Measurements from ENCODE around the gene ADTRP.
A peak's percentile ranks its signal among the peaks of the same experiment; 100 is the strongest.
"Not testable (repeated sequence)": the region's sequence is repeated elsewhere in the genome, so short reads cannot be mapped to it uniquely, and the experiment has no call there.

Gene ADTRP

GRCh38 chr6:11804135-11804534 is 25.5 kb upstream of the ADTRP start:
- DNase-seq (ENCODE audit: low read depth in 4 of 4, low spot score in 1 of 4), result no peak

- no peak for DNase-seq (ENCODE audit: low read depth in 4 of 4, low spot score in 1 of 4)
These were observed 25.0 kb upstream of the ADTRP start for GRCh38 chr6:11803591-11803971.

- DNase-seq (ENCODE audit: low read depth in 4 of 4, low spot score in 1 of 4), result no peak
These were observed 24.4 kb upstream of the ADTRP start for GRCh38 chr6:11802886-11803590.

GRCh38 chr6:11800531-11800930 is 21.9 kb upstream of the ADTRP start:
- not testable (repeated sequence) for DNase-seq (ENCODE audit: low read depth in 4 of 4, low spot score in 1 of 4)

- DNase-seq (ENCODE audit: low read depth in 4 of 4, low spot score in 1 of 4), result no peak
These were observed 19.9 kb upstream of the ADTRP start for GRCh38 chr6:11798538-11798937.

- no peak for DNase-seq (ENCODE audit: low read depth in 4 of 4, low spot score in 1 of 4)
These were observed 19.5 kb upstream of the ADTRP start for GRCh38 chr6:11798096-11798495.

- no peak for DNase-seq (ENCODE audit: low read depth in 4 of 4, low spot score in 1 of 4)
These were observed 18.2 kb upstream of the ADTRP start for GRCh38 chr6:11796829-11797228.

GRCh38 chr6:11795403-11795802 is 16.8 kb upstream of the ADTRP start:
- no peak for DNase-seq (ENCODE audit: low read depth in 4 of 4, low spot score in 1 of 4)

- DNase-seq (ENCODE audit: low read depth in 4 of 4, low spot score in 1 of 4), result no peak
These were observed 14.7 kb upstream of the ADTRP start for GRCh38 chr6:11793277-11793676.

GRCh38 chr6:11791354-11792107 is 12.9 kb upstream of the ADTRP start:
- DNase-seq (ENCODE audit: low read depth in 4 of 4, low spot score in 1 of 4), result no peak

- no peak for DNase-seq (ENCODE audit: low read depth in 4 of 4, low spot score in 1 of 4)
These were observed 11.1 kb upstream of the ADTRP start for GRCh38 chr6:11789744-11790143.

- DNase-seq (ENCODE audit: low read depth in 4 of 4, low spot score in 1 of 4), result no peak
These were observed 9.4 kb upstream of the ADTRP start for GRCh38 chr6:11788043-11788442.

GRCh38 chr6:11785774-11786579 is 7.4 kb upstream of the ADTRP start:
- DNase-seq (ENCODE audit: low read depth in 4 of 4, low spot score in 1 of 4), result peak in 1 of 4 experiments; percentile 12

GRCh38 chr6:11785415-11785773 is 6.8 kb upstream of the ADTRP start:
- DNase-seq (ENCODE audit: low read depth in 4 of 4, low spot score in 1 of 4), result no peak

- no peak for DNase-seq (ENCODE audit: low read depth in 4 of 4, low spot score in 1 of 4)
These were observed 5.7 kb upstream of the ADTRP start for GRCh38 chr6:11784341-11784740.

- no peak for DNase-seq (ENCODE audit: low read depth in 4 of 4, low spot score in 1 of 4)
These were observed 5.0 kb upstream of the ADTRP start for GRCh38 chr6:11783524-11784064.

GRCh38 chr6:11782524-11782923 is 3.9 kb upstream of the ADTRP start:
- DNase-seq (ENCODE audit: low read depth in 4 of 4, low spot score in 1 of 4), result no peak

GRCh38 chr6:11780097-11780428 is 1.5 kb upstream of the ADTRP start:
- no peak for DNase-seq (ENCODE audit: low read depth in 4 of 4, low spot score in 1 of 4)

GRCh38 chr6:11779329-11780096 is 910 bp upstream of the ADTRP start:
- DNase-seq (ENCODE audit: low read depth in 4 of 4, low spot score in 1 of 4), result no peak

- DNase-seq (ENCODE audit: low read depth in 4 of 4, low spot score in 1 of 4), result no peak
These were observed 567 bp downstream of the ADTRP start for GRCh38 chr6:11778036-11778435.

GRCh38 chr6:11775791-11776409 is 2.7 kb downstream of the ADTRP start:
- DNase-seq (ENCODE audit: low read depth in 4 of 4, low spot score in 1 of 4), result no peak

Measured in stimulated activated CD4-positive, alpha-beta T cell treated with anti-CD3 and anti-CD28 coated beads, Interleukin-1b, Interleukin-23, amount 100 ng/mL, for 24 hours (primary cell).